Measurements from ENCODE around the gene IKZF4.

Gene IKZF4

GRCh38 chr12:56081393-56082347, 60.8 kb downstream of the IKZF4 start:
- DNase-seq = peak in 51 of 56 donors; percentile 4 to 81 (median 53)

GRCh38 chr12:56082382-56082781, 61.5 kb downstream of the IKZF4 start:
- DNase-seq = peak in 8 of 56 donors; percentile 18 to 53 (median 44)

GRCh38 chr12:56082967-56083366, 62.1 kb downstream of the IKZF4 start:
- peak in 54 of 56 donors; percentile 16 to 95 (median 80) for DNase-seq

- DNase-seq = peak in 5 of 56 donors; percentile 3 to 12 (median 6)
These were observed 64.2 kb downstream of the IKZF4 start for GRCh38 chr12:56084958-56085543.

GRCh38 chr12:56086096-56086495, 65.3 kb downstream of the IKZF4 start:
- no peak for DNase-seq

GRCh38 chr12:56086608-56087007, 65.8 kb downstream of the IKZF4 start:
- no peak for DNase-seq

- DNase-seq = peak in 12 of 56 donors; percentile 1 to 26 (median 6)
These were observed 66.4 kb downstream of the IKZF4 start for GRCh38 chr12:56087220-56087619.
